ENCODE data around the gene TPPP3. TPM values are rescaled to one million over a fixed set of nuclear protein-coding genes. Genes with fewer than 3 reads are reported as not detected.

TPPP3 gene
- 0.25 and 1.3 TPM in 2 replicates for total RNA-seq (2012; rRNA removed)

- H3K4me2 ChIP-seq (ENCODE audit: low read length), result peak within 1 kb of the TSS; percentile 87
- H3K4me3 ChIP-seq (ENCODE audit: low read length), result peak within 1 kb of the TSS; percentile 68
- H3K36me3 ChIP-seq (ENCODE audit: insufficient read depth, low read length), result no peaks in the 10 kb centered on the region
- peaks cover 37% of the 10 kb centered on the region for H3K4me1 ChIP-seq (ENCODE audit: control insufficient read depth, insufficient read depth, low read length)
- H3K9ac ChIP-seq (ENCODE audit: low read depth, low read length), result peak within 1 kb of the TSS; percentile 72
- peaks cover 11% of the 10 kb centered on the region for H3K27me3 ChIP-seq (ENCODE audit: control insufficient read depth, insufficient read depth, low read length)
- H3K9me3 ChIP-seq (replicated peaks; ENCODE audit: low read length), result no peaks in the 10 kb centered on the region
Measured at GRCh38 chr16:67393111-67393787, at the start of gene TPPP3. Gene TPPP3, minus strand, starts transcription at chr16:67393498. Its CDS starts 2,387 bp downstream, at chr16:67391111.

GRCh38 chr16:67442581-67443255 is 49.4 kb upstream of the TPPP3 start:
- Histone ChIP-seq H3K4me3 (ENCODE audit: low read length) (no peak overlapping the region), H3K9me3 (replicated peaks; ENCODE audit: low read length) (no peaks in the 10 kb centered on the region), H3K9ac (ENCODE audit: low read depth, low read length) (no peak overlapping the region), H3K27me3 (ENCODE audit: control insufficient read depth, insufficient read depth, low read length) (no peaks in the 10 kb centered on the region), H3K4me2 (ENCODE audit: low read length) (no peak overlapping the region), H3K36me3 (ENCODE audit: insufficient read depth, low read length) (peaks cover 51% of the 10 kb centered on the region), H3K4me1 (ENCODE audit: control insufficient read depth, insufficient read depth, low read length) (peaks cover 33% of the 10 kb centered on the region)

- H3K27me3 ChIP-seq (ENCODE audit: control insufficient read depth, insufficient read depth, low read length), result no peaks in the 10 kb centered on the region
- H3K9me3 ChIP-seq (replicated peaks; ENCODE audit: low read length), result no peaks in the 10 kb centered on the region
- H3K36me3 ChIP-seq (ENCODE audit: insufficient read depth, low read length), result peaks cover 55% of the 10 kb centered on the region
- peaks cover 29% of the 10 kb centered on the region for H3K4me1 ChIP-seq (ENCODE audit: control insufficient read depth, insufficient read depth, low read length)
- no peak overlapping the region for H3K9ac ChIP-seq (ENCODE audit: low read depth, low read length)
- no peak overlapping the region for H3K4me2 ChIP-seq (ENCODE audit: low read length)
- no peak overlapping the region for H3K4me3 ChIP-seq (ENCODE audit: low read length)
Measured at GRCh38 chr16:67441907-67442306, 48.6 kb upstream of the TPPP3 start.

- H3K4me1 ChIP-seq (ENCODE audit: control insufficient read depth, insufficient read depth, low read length), result peaks cover 23% of the 10 kb centered on the region
- H3K9me3 ChIP-seq (replicated peaks; ENCODE audit: low read length), result no peaks in the 10 kb centered on the region
- H3K4me3 ChIP-seq (ENCODE audit: low read length), result no peak overlapping the region
- peaks cover 56% of the 10 kb centered on the region for H3K36me3 ChIP-seq (ENCODE audit: insufficient read depth, low read length)
- H3K27me3 ChIP-seq (ENCODE audit: control insufficient read depth, insufficient read depth, low read length), result no peaks in the 10 kb centered on the region
- H3K4me2 ChIP-seq (ENCODE audit: low read length), result no peak overlapping the region
- H3K9ac ChIP-seq (ENCODE audit: low read depth, low read length), result no peak overlapping the region
Measured at GRCh38 chr16:67441271-67441753, 48.0 kb upstream of the TPPP3 start.

- Histone ChIP-seq H3K27me3 (ENCODE audit: control insufficient read depth, insufficient read depth, low read length) (no peaks in the 10 kb centered on the region), H3K4me1 (ENCODE audit: control insufficient read depth, insufficient read depth, low read length) (no peaks in the 10 kb centered on the region), H3K9me3 (replicated peaks; ENCODE audit: low read length) (no peaks in the 10 kb centered on the region), H3K4me2 (ENCODE audit: low read length) (no peak overlapping the region), H3K4me3 (ENCODE audit: low read length) (no peak overlapping the region), H3K36me3 (ENCODE audit: insufficient read depth, low read length) (peaks cover 51% of the 10 kb centered on the region), H3K9ac (ENCODE audit: low read depth, low read length) (no peak overlapping the region)
Measured at GRCh38 chr16:67438824-67439393, 45.6 kb upstream of the TPPP3 start.

GRCh38 chr16:67438098-67438791 is 44.9 kb upstream of the TPPP3 start:
- no peak overlapping the region for H3K4me2 ChIP-seq (ENCODE audit: low read length)
- no peaks in the 10 kb centered on the region for H3K9me3 ChIP-seq (replicated peaks; ENCODE audit: low read length)
- no peaks in the 10 kb centered on the region for H3K4me1 ChIP-seq (ENCODE audit: control insufficient read depth, insufficient read depth, low read length)
- H3K27me3 ChIP-seq (ENCODE audit: control insufficient read depth, insufficient read depth, low read length), result no peaks in the 10 kb centered on the region
- no peak overlapping the region for H3K4me3 ChIP-seq (ENCODE audit: low read length)
- no peak overlapping the region for H3K9ac ChIP-seq (ENCODE audit: low read depth, low read length)
- peaks cover 50% of the 10 kb centered on the region for H3K36me3 ChIP-seq (ENCODE audit: insufficient read depth, low read length)

GRCh38 chr16:67437513-67437912 is 44.2 kb upstream of the TPPP3 start:
- H3K4me1 ChIP-seq (ENCODE audit: control insufficient read depth, insufficient read depth, low read length), result no peaks in the 10 kb centered on the region
- no peaks in the 10 kb centered on the region for H3K27me3 ChIP-seq (ENCODE audit: control insufficient read depth, insufficient read depth, low read length)
- no peak overlapping the region for H3K4me2 ChIP-seq (ENCODE audit: low read length)
- H3K9ac ChIP-seq (ENCODE audit: low read depth, low read length), result no peak overlapping the region
- H3K36me3 ChIP-seq (ENCODE audit: insufficient read depth, low read length), result peaks cover 43% of the 10 kb centered on the region
- H3K9me3 ChIP-seq (replicated peaks; ENCODE audit: low read length), result no peaks in the 10 kb centered on the region
- no peak overlapping the region for H3K4me3 ChIP-seq (ENCODE audit: low read length)

GRCh38 chr16:67436640-67437193 is 43.4 kb upstream of the TPPP3 start:
- H3K9me3 ChIP-seq (replicated peaks; ENCODE audit: low read length), result no peaks in the 10 kb centered on the region
- no peak overlapping the region for H3K4me3 ChIP-seq (ENCODE audit: low read length)
- peaks cover 2% of the 10 kb centered on the region for H3K4me1 ChIP-seq (ENCODE audit: control insufficient read depth, insufficient read depth, low read length)
- H3K27me3 ChIP-seq (ENCODE audit: control insufficient read depth, insufficient read depth, low read length), result no peaks in the 10 kb centered on the region
- no peak overlapping the region for H3K4me2 ChIP-seq (ENCODE audit: low read length)
- peaks cover 43% of the 10 kb centered on the region for H3K36me3 ChIP-seq (ENCODE audit: insufficient read depth, low read length)
- no peak overlapping the region for H3K9ac ChIP-seq (ENCODE audit: low read depth, low read length)

GRCh38 chr16:67435758-67436164 is 42.5 kb upstream of the TPPP3 start:
- Histone ChIP-seq H3K4me3 (ENCODE audit: low read length) (no peak overlapping the region), H3K36me3 (ENCODE audit: insufficient read depth, low read length) (peaks cover 37% of the 10 kb centered on the region), H3K9ac (ENCODE audit: low read depth, low read length) (no peak overlapping the region), H3K4me2 (ENCODE audit: low read length) (no peak overlapping the region), H3K9me3 (replicated peaks; ENCODE audit: low read length) (no peaks in the 10 kb centered on the region), H3K27me3 (ENCODE audit: control insufficient read depth, insufficient read depth, low read length) (no peaks in the 10 kb centered on the region), H3K4me1 (ENCODE audit: control insufficient read depth, insufficient read depth, low read length) (peaks cover 8% of the 10 kb centered on the region)

- Histone ChIP-seq H3K4me1 (ENCODE audit: control insufficient read depth, insufficient read depth, low read length) (peaks cover 14% of the 10 kb centered on the region), H3K9me3 (replicated peaks; ENCODE audit: low read length) (no peaks in the 10 kb centered on the region), H3K36me3 (ENCODE audit: insufficient read depth, low read length) (peaks cover 16% of the 10 kb centered on the region), H3K27me3 (ENCODE audit: control insufficient read depth, insufficient read depth, low read length) (peaks cover 24% of the 10 kb centered on the region), H3K4me2 (ENCODE audit: low read length) (no peak overlapping the region), H3K9ac (ENCODE audit: low read depth, low read length) (no peak overlapping the region), H3K4me3 (ENCODE audit: low read length) (no peak overlapping the region)
Measured at GRCh38 chr16:67433131-67433719, 39.9 kb upstream of the TPPP3 start.

- no peaks in the 10 kb centered on the region for H3K9me3 ChIP-seq (replicated peaks; ENCODE audit: low read length)
- no peak overlapping the region for H3K9ac ChIP-seq (ENCODE audit: low read depth, low read length)
- peaks cover 9% of the 10 kb centered on the region for H3K36me3 ChIP-seq (ENCODE audit: insufficient read depth, low read length)
- H3K4me3 ChIP-seq (ENCODE audit: low read length), result no peak overlapping the region
- H3K4me1 ChIP-seq (ENCODE audit: control insufficient read depth, insufficient read depth, low read length), result peaks cover 14% of the 10 kb centered on the region
- H3K27me3 ChIP-seq (ENCODE audit: control insufficient read depth, insufficient read depth, low read length), result peaks cover 24% of the 10 kb centered on the region
- no peak overlapping the region for H3K4me2 ChIP-seq (ENCODE audit: low read length)
Measured at GRCh38 chr16:67432506-67432890, 39.2 kb upstream of the TPPP3 start.
